Hepatocyte (in vitro differentiated cells): Measurements from ENCODE around the gene SYCE3.

Source experiments
- CTCF ChIP-seq: fragments of 200-600 bp; sonication (generic); IDR thresholded peaks from 2 replicates; pipeline ENCODE4 v1.5.1; 2016; ENCODE audit warnings: antibody characterized with exemption, mild to moderate bottlenecking; ENCODE audit not compliant: poor library complexity
- EZH2 ChIP-seq: fragments of 200-600 bp; sonication (generic); IDR thresholded peaks from 2 replicates; pipeline ENCODE4 v1.6.1; 2016; ENCODE audit warnings: antibody characterized with exemption, mild to moderate bottlenecking, borderline replicate concordance

- TF ChIP-seq EZH2 (no peak), CTCF (no peak)
Observed at GRCh38 chr22:50587407-50587806, 24.7 kb upstream of the SYCE3 start.
